Endothelial cell of umbilical vein (primary cell): Measurements from ENCODE around the gene DEPDC7. TPM values are rescaled to one million over a fixed set of nuclear protein-coding genes. Genes with fewer than 3 reads are reported as not detected.

Experiments used
- BruUV-seq: library from RNA; stranded (reverse); fragments of 400-500 nt; replicated peaks from 2 replicates; lab custom pipeline; 2021; lab: Mats Ljungman, UMichigan
- CTCF ChIA-PET: fragments of 300-600, 350-600 bp; sonication (Branson Sonifier 250); formaldehyde crosslinking; loops from one replicate; lab custom pipeline; 2021; ENCODE audit warnings: antibody characterized with exemption, inconsistent platforms; lab: Charles Lee
- POLR2A ChIA-PET: fragments of 300-600, 350-600 bp; sonication (Branson Sonifier 250); formaldehyde crosslinking; loops from one replicate; lab custom pipeline; 2021; ENCODE audit warnings: antibody characterized with exemption, inconsistent platforms; lab: Charles Lee
- DNase-seq: peaks from one replicate; pipeline ENCODE4 v3.0.0-alpha.2; 2011; ENCODE audit warnings: low read depth, low spot score
- FAIRE-seq: peaks from 2 replicates; lab custom pipeline; 2011; peaks lifted over from hg19 to GRCh38; lab: Jason Lieb, UNC
- H2AFZ ChIP-seq: 2 replicates; pipeline ENCODE4 v1.6.0; 2012; ENCODE audit warnings: low read depth, low read length, control low read depth, inconsistent platforms
- H3K27ac ChIP-seq: 2 replicates; pipeline ENCODE4 v1.5.1; 2011; ENCODE audit warnings: low read depth, mild to moderate bottlenecking, control low read depth, low read length, moderate library complexity; ENCODE audit not compliant: insufficient read depth
- H3K27me3 ChIP-seq, 2 experiments: 2 replicates each; pipeline versions ENCODE4 v1.6.0 to v1.6.1; 2011; ENCODE audit warnings: low read length in 2 of 2, mixed read lengths in 1 of 2; ENCODE audit not compliant: control insufficient read depth in 2 of 2, insufficient read depth in 2 of 2
- H3K36me3 ChIP-seq, 2 experiments: 2 replicates in 1 of 2; 3 replicates in 1 of 2; pipeline ENCODE4 v1.5.1; 2011; ENCODE audit warnings: low read length in 2 of 2, mild to moderate bottlenecking in 1 of 2, moderate library complexity in 1 of 2; ENCODE audit not compliant: control insufficient read depth in 2 of 2, insufficient read depth in 2 of 2; ENCODE audit errors: extremely low read depth in 1 of 2
- H3K4me1 ChIP-seq: 3 replicates; pipeline ENCODE4 v1.5.1; 2011; ENCODE audit warnings: mild to moderate bottlenecking, low read length; ENCODE audit not compliant: control insufficient read depth, insufficient read depth; ENCODE audit errors: extremely low read depth
- H3K4me2 ChIP-seq: 2 replicates; pipeline ENCODE4 v1.6.1; 2011; ENCODE audit warnings: low read length, control low read depth, mixed read lengths; ENCODE audit not compliant: insufficient read depth
- H3K4me3 ChIP-seq, 3 experiments: fragments of 200-600 bp in 1 of 3; sonication (generic), shearing (Covaris generic) in 1 of 3; replicated peaks in 1 of 3; 2 replicates each; pipeline ENCODE4 v1.5.1; 2011 to 2016; ENCODE audit warnings: control low read depth in 3 of 3, low read length in 3 of 3, mild to moderate bottlenecking in 2 of 3, inconsistent platforms in 1 of 3, low read depth in 1 of 3, moderate library complexity in 1 of 3; ENCODE audit not compliant: insufficient read depth in 1 of 3
- H3K79me2 ChIP-seq: 2 replicates; pipeline ENCODE4 v1.6.0; 2012; ENCODE audit warnings: low read length, inconsistent platforms; ENCODE audit not compliant: control insufficient read depth, insufficient read depth
- H3K9ac ChIP-seq: replicated peaks from 2 replicates; pipeline ENCODE3; 2011; ENCODE audit warnings: low read length, control low read depth; ENCODE audit not compliant: insufficient read depth; ENCODE audit errors: extremely low read depth
- H3K9me1 ChIP-seq: replicated peaks from 3 replicates; pipeline ENCODE4 v1.6.0; 2011; ENCODE audit warnings: mild to moderate bottlenecking, low read length; ENCODE audit not compliant: control insufficient read depth, insufficient read depth; ENCODE audit errors: extremely low read depth
- H3K9me3 ChIP-seq: replicated peaks from 2 replicates; pipeline ENCODE4 v1.5.1; 2012; ENCODE audit warnings: low read length, inconsistent platforms; ENCODE audit not compliant: control insufficient read depth, insufficient read depth
- H4K20me1 ChIP-seq: replicated peaks from 2 replicates; pipeline ENCODE3; 2011; ENCODE audit warnings: mild to moderate bottlenecking, low read length; ENCODE audit not compliant: control insufficient read depth, insufficient read depth; ENCODE audit errors: extremely low read depth
- EZH2 ChIP-seq: IDR thresholded peaks from 2 replicates; pipeline ENCODE4 v1.6.1; 2012; ENCODE audit warnings: borderline replicate concordance, low read depth, mild to moderate bottlenecking, moderate library complexity, low read length, inconsistent platforms; ENCODE audit not compliant: severe bottlenecking
- FOS ChIP-seq: IDR thresholded peaks from 2 replicates; pipeline ENCODE4 v1.6.1; 2011; ENCODE audit warnings: mild to moderate bottlenecking, low read length, moderate library complexity, borderline replicate concordance; ENCODE audit not compliant: insufficient read depth
- GATA2 ChIP-seq: IDR thresholded peaks from 2 replicates; pipeline ENCODE4 v1.7.0; 2011; ENCODE audit warnings: low read depth, mild to moderate bottlenecking, moderate library complexity, mixed read lengths, low read length; ENCODE audit not compliant: insufficient read length, insufficient read depth
- JUN ChIP-seq: IDR thresholded peaks from 2 replicates; pipeline ENCODE4 v1.6.1; 2011; ENCODE audit warnings: borderline replicate concordance, low read depth; ENCODE audit not compliant: insufficient read length, insufficient read depth
- MYC ChIP-seq: IDR thresholded peaks from one replicate; pipeline ENCODE4 v1.6.1; 2011; ENCODE audit warnings: mild to moderate bottlenecking, low read depth, low read length
- POLR2A ChIP-seq: IDR thresholded peaks from 2 replicates; pipeline ENCODE4 v1.6.1; 2012; ENCODE audit warnings: low read depth, mild to moderate bottlenecking, control low read depth, low read length
- POLR2AphosphoS5 ChIP-seq: IDR thresholded peaks from 2 replicates; pipeline ENCODE4 v1.6.1; 2012; ENCODE audit warnings: low read depth, mild to moderate bottlenecking, control low read depth, low read length, moderate library complexity; ENCODE audit not compliant: insufficient read depth
- dilution Hi-C: fragments of 300-500 bp; cut with MboI; formaldehyde crosslinking; loops from one replicate; pipeline ENCODE4 v1.15.0; 2019; ENCODE audit warnings: low sequenced_read_pairs; ENCODE audit not compliant: extremely low pct_ligation_motif_present
- intact Hi-C: fragments of 100-400 bp; cut with micrococcal nuclease; formaldehyde crosslinking; loops from one replicate; pipeline ENCODE4 v1.10.0; 2022
- polyA plus RNA-seq, 4 experiments: library from polyadenylated mRNA; depleted of rRNA in 3 of 4; stranded (reverse) in 3 of 4; unstranded in 1 of 4; fragments of >200 nt; gene quantifications; 2 replicates each; pipeline versions ENCODE4 v1.2.1 to v1.2.3, GENCODE V29; 2011 to 2012; ENCODE audit warnings: missing spikeins in 1 of 4
- total RNA-seq: library from RNA; stranded (reverse); gene quantifications from 2 replicates; pipeline ENCODE4 v1.2.3, GENCODE V29; 2021
- TF ChIP-seq, protein P1 (sequence below), 2 donors: IDR thresholded peaks; 1 replicate in 1 of 2; 2 replicates in 1 of 2; pipeline ENCODE4 v1.5.1; 2011; ENCODE audit warnings: low read length in 2 of 2, mild to moderate bottlenecking in 2 of 2, moderate library complexity in 2 of 2, control low read depth in 1 of 2, inconsistent platforms in 1 of 2, low read depth in 1 of 2; ENCODE audit not compliant: insufficient read depth in 1 of 2; ENCODE audit errors: extremely low read depth in 1 of 2
- TF ChIP-seq, protein P2 (sequence below): IDR thresholded peaks from 2 replicates; pipeline ENCODE4 v1.6.1; 2011; ENCODE audit not compliant: insufficient read depth, insufficient read length

Gene DEPDC7
- total and polyA plus RNA-seq, 2 donors (not counting 3 experiments of a cell fraction or from before 2014, with no cell fraction given) = 0.08 TPM; not detected in 1

DNA sequence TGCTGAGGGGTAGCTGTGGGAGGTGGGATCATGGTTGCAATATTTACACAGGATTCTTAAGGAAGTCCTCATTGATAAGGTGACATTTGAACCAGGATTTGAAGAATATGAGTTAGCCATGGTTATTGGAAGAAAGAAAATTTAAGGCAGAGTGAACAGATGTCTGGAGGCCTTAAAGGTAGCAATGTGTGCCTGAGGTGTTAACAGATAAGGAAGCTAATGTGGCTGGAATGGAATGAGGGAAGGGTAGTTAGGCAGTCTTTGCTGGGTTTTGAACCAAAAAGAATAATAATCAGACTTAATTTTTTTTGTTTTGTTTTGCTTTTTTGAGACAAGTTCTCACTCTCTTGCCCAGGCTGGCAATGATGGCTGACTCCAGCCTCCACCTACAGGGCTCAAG, 9.7 kb upstream of the DEPDC7 start:
- intact Hi-C loops = no loop called here

More for the DNA sequence above, 9.7 kb upstream of the DEPDC7 start:
- Histone ChIP-seq H3K9me1 (no peaks in the 10 kb centered on the region), H3K79me2 (no peaks in the 10 kb centered on the region), H3K9ac (no peak overlapping the region), H4K20me1 (no peaks in the 10 kb centered on the region), H3K4me3 (no peak overlapping the region), H3K9me3 (no peaks in the 10 kb centered on the region), H3K4me1 (no peaks in the 10 kb centered on the region), H3K4me2 (no peak overlapping the region), H2AFZ (no peak overlapping the region), H3K27ac (no peak overlapping the region), H3K36me3 (no peaks in the 10 kb centered on the region), H3K27me3 (peaks cover 0 to 4% of the 10 kb centered on the region in 2 experiments)
- dilution Hi-C loops = no loop called here
- no peak for FAIRE-seq
- ChIA-PET POLR2A (no interaction called here), CTCF (no interaction called here)
- TF ChIP-seq, protein P1, sequence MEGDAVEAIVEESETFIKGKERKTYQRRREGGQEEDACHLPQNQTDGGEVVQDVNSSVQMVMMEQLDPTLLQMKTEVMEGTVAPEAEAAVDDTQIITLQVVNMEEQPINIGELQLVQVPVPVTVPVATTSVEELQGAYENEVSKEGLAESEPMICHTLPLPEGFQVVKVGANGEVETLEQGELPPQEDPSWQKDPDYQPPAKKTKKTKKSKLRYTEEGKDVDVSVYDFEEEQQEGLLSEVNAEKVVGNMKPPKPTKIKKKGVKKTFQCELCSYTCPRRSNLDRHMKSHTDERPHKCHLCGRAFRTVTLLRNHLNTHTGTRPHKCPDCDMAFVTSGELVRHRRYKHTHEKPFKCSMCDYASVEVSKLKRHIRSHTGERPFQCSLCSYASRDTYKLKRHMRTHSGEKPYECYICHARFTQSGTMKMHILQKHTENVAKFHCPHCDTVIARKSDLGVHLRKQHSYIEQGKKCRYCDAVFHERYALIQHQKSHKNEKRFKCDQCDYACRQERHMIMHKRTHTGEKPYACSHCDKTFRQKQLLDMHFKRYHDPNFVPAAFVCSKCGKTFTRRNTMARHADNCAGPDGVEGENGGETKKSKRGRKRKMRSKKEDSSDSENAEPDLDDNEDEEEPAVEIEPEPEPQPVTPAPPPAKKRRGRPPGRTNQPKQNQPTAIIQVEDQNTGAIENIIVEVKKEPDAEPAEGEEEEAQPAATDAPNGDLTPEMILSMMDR (IDR thresholded peaks at IDR 0.05; ENCODE audit: extremely low read depth in 1 of 2, insufficient read depth in 1 of 2, low read depth in 1 of 2, low read length in 2 of 2) = no peak
- TF ChIP-seq POLR2AphosphoS5 = no peak
- no peak for TF ChIP-seq GATA2
- TF ChIP-seq MYC = no peak
- no peak for TF ChIP-seq EZH2
- TF ChIP-seq, protein P2, sequence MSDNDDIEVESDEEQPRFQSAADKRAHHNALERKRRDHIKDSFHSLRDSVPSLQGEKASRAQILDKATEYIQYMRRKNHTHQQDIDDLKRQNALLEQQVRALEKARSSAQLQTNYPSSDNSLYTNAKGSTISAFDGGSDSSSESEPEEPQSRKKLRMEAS = no peak
- TF ChIP-seq JUN = no peak
- TF ChIP-seq FOS = no peak
- no peak for TF ChIP-seq POLR2A
- DNase-seq = no peak
- BruUV-seq = no TSS peak
